Smooth muscle cell (in vitro differentiated cells): ENCODE measurements around the gene TACC2. TPM values are rescaled to one million over a fixed set of nuclear protein-coding genes. Genes with fewer than 3 reads are reported as not detected.

Experiments used
- DNase-seq: peaks from one replicate; lab custom pipeline; 2025; ENCODE audit not compliant: unreplicated experiment; lab: John Stamatoyannopoulos, UW
- H2AFZ ChIP-seq: fragments of 200-600 bp; sonication (generic); 2 replicates; pipeline ENCODE4 v1.6.0; 2016; ENCODE audit warnings: antibody characterized with exemption, low read depth, mild to moderate bottlenecking
- H3F3A ChIP-seq: fragments of 200-600 bp; sonication (generic); 2 replicates; pipeline ENCODE4 v1.6.0; 2017; ENCODE audit warnings: antibody characterized with exemption, low read depth
- H3K27ac ChIP-seq: fragments of 200-600 bp; sonication (generic); 2 replicates; pipeline ENCODE4 v1.5.1; 2016; ENCODE audit warnings: low read depth, mild to moderate bottlenecking
- H3K27me3 ChIP-seq: fragments of 200-600 bp; sonication (generic); 2 replicates; pipeline ENCODE4 v1.6.1; 2016; ENCODE audit warnings: low read depth, mild to moderate bottlenecking
- H3K36me3 ChIP-seq: fragments of 200-600 bp; sonication (generic); 2 replicates; pipeline ENCODE4 v1.5.1; 2016; ENCODE audit warnings: low read depth
- H3K4me1 ChIP-seq: fragments of 200-600 bp; sonication (generic); 2 replicates; pipeline ENCODE4 v1.5.1; 2016; ENCODE audit warnings: low read depth
- H3K4me2 ChIP-seq: fragments of 200-600 bp; sonication (generic); 2 replicates; pipeline ENCODE4 v1.6.0; 2016; ENCODE audit warnings: mild to moderate bottlenecking
- H3K4me3 ChIP-seq: fragments of 200-600 bp; sonication (generic); 2 replicates; pipeline ENCODE4 v1.5.1; 2016; ENCODE audit warnings: mild to moderate bottlenecking
- H3K79me2 ChIP-seq: fragments of 200-600 bp; sonication (generic); 2 replicates; pipeline ENCODE4 v1.6.0; 2016; ENCODE audit warnings: low read depth, mild to moderate bottlenecking
- H3K9ac ChIP-seq: fragments of 200-600 bp; sonication (generic); 2 replicates; pipeline ENCODE4 v1.6.0; 2016; ENCODE audit warnings: low read depth
- H3K9me3 ChIP-seq: fragments of 200-600 bp; sonication (generic); replicated peaks from 2 replicates; pipeline ENCODE4 v1.5.1; 2016; ENCODE audit warnings: low read depth
- H4K20me1 ChIP-seq: fragments of 200-600 bp; sonication (generic); 2 replicates; pipeline ENCODE4 v1.6.0; 2016; ENCODE audit warnings: low read depth
- WGBS: methylation state at CpG from one replicate; pipeline ENCODE4 v1.1.7; 2016; ENCODE audit warnings: low lambda C conversion rate; 5-methylcytosine and 5-hydroxymethylcytosine counted together
- polyA plus RNA-seq: library from polyadenylated mRNA; unstranded; fragments of >200 nt; fragmentation: Nextera tagmentation; extraction: Ambion mirVana; gene quantifications from 2 replicates; pipeline ENCODE4 v1.2.1, GENCODE V29; 2016
- total RNA-seq: library from RNA; depleted of rRNA; stranded (reverse); fragments of >200 nt; gene quantifications from 2 replicates; pipeline ENCODE4 v1.2.3, GENCODE V29; 2014
- TF ChIP-seq, protein P1 (sequence below): fragments of 200-600 bp; sonication (generic); IDR thresholded peaks from 2 replicates; pipeline ENCODE4 v1.5.1; 2017; ENCODE audit warnings: borderline replicate concordance, mild to moderate bottlenecking, antibody characterized with exemption; ENCODE audit not compliant: insufficient read depth, poor library complexity, severe bottlenecking

The TACC2 gene
- total and polyA plus RNA-seq, 2 experiments from 2014 or later: 2.8 to 7.6 TPM

GRCh38 chr10:121956111-121957061, 32.6 kb upstream of the TACC2 start:
- Histone ChIP-seq H3F3A (no peaks in the 10 kb centered on the region), H2AFZ (no peak overlapping the region), H4K20me1 (no peaks in the 10 kb centered on the region), H3K36me3 (no peaks in the 10 kb centered on the region), H3K4me2 (no peak overlapping the region), H3K9me3 (no peaks in the 10 kb centered on the region), H3K79me2 (no peaks in the 10 kb centered on the region), H3K27me3 (no peaks in the 10 kb centered on the region), H3K9ac (no peak overlapping the region), H3K4me1 (no peaks in the 10 kb centered on the region), H3K27ac (no peak overlapping the region), H3K4me3 (no peak overlapping the region)
- TF ChIP-seq, protein P1, sequence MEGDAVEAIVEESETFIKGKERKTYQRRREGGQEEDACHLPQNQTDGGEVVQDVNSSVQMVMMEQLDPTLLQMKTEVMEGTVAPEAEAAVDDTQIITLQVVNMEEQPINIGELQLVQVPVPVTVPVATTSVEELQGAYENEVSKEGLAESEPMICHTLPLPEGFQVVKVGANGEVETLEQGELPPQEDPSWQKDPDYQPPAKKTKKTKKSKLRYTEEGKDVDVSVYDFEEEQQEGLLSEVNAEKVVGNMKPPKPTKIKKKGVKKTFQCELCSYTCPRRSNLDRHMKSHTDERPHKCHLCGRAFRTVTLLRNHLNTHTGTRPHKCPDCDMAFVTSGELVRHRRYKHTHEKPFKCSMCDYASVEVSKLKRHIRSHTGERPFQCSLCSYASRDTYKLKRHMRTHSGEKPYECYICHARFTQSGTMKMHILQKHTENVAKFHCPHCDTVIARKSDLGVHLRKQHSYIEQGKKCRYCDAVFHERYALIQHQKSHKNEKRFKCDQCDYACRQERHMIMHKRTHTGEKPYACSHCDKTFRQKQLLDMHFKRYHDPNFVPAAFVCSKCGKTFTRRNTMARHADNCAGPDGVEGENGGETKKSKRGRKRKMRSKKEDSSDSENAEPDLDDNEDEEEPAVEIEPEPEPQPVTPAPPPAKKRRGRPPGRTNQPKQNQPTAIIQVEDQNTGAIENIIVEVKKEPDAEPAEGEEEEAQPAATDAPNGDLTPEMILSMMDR: no peak
- no peak for DNase-seq
- WGBS: 93% methylated on average over 7 of the region's 7 CpGs

DNA sequence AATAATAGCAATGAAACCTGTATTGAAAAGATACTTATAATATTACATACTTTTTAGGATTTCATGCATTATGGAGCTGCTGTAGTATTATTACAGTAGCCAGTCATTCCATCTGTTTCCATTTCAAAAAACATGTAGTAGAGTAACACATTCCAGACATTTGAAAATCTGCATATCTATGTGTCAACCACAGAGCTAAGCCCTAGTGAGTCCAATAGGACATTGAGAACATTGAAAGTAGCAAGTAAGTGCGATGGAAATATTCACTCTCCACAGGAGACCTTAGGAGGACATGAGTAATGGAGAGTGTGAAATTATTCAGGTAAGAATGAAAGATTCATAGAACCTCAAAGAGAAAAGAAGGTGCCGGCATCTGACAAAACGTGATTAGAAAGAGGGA, 29.3 kb upstream of the TACC2 start:
- 67% methylated on average over 3 of the region's 3 CpGs for WGBS
- H3K27me3 ChIP-seq: no peaks in the 10 kb centered on the region
- no peaks in the 10 kb centered on the region for H3K4me1 ChIP-seq
- no peaks in the 10 kb centered on the region for H3F3A ChIP-seq
- H3K79me2 ChIP-seq: no peaks in the 10 kb centered on the region
- H3K9me3 ChIP-seq: no peaks in the 10 kb centered on the region
- no peak for DNase-seq
- H4K20me1 ChIP-seq: no peaks in the 10 kb centered on the region
- H3K4me3 ChIP-seq: no peak overlapping the region
- TF ChIP-seq, protein P1: no peak
- no peak overlapping the region for H3K4me2 ChIP-seq
- H3K27ac ChIP-seq: no peak overlapping the region
- no peak overlapping the region for H3K9ac ChIP-seq
- H2AFZ ChIP-seq: no peak overlapping the region
- no peaks in the 10 kb centered on the region for H3K36me3 ChIP-seq

DNA sequence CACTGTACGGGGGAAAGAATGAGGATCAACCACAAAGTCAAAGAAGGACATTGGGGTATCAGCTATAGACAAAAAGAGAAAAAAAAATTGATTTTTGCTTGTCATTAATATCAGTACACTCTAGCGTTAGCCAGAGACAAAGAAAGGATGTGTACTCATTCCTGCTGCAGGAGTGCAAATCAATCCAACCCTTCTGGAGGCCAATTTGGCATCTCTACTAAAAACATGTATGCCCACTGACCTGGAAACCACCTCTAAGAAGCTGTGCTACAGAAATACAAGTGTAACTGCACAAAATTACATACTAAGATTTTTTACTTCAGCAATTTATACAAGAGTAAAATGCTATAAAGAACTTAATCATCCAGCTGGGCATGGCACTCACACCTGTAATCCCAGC, 27.5 kb upstream of the TACC2 start:
- no peaks in the 10 kb centered on the region for H3F3A ChIP-seq
- H3K4me1 ChIP-seq: no peaks in the 10 kb centered on the region
- no peak overlapping the region for H3K27ac ChIP-seq
- H3K9me3 ChIP-seq: no peaks in the 10 kb centered on the region
- no peak for DNase-seq
- H3K36me3 ChIP-seq: peaks cover 6% of the 10 kb centered on the region
- H3K9ac ChIP-seq: no peak overlapping the region
- 97% methylated on average over 2 of the region's 2 CpGs for WGBS
- H2AFZ ChIP-seq: no peak overlapping the region
- TF ChIP-seq, protein P1: no peak
- no peaks in the 10 kb centered on the region for H3K27me3 ChIP-seq
- no peak overlapping the region for H3K4me3 ChIP-seq
- no peaks in the 10 kb centered on the region for H3K79me2 ChIP-seq
- no peak overlapping the region for H3K4me2 ChIP-seq
- no peaks in the 10 kb centered on the region for H4K20me1 ChIP-seq
